Stomach (tissue), 9 donors: ENCODE data around the gene MUC5AC. TPM values are rescaled to one million over a fixed set of nuclear protein-coding genes. Genes with fewer than 3 reads are reported as not detected.
"Not testable (repeated sequence)": the region's sequence is repeated elsewhere in the genome, so short reads cannot be mapped to it uniquely, and the experiment has no call there.

ENCODE experiments used
- DNase-seq, 2 donors: peaks; one replicate each; pipeline versions ENCODE4 v3.0.0 to v3.0.0-alpha.2; 2013 to 2019
- H3K27ac ChIP-seq, 5 donors: fragments of 200-600 bp in 4 of 5; sonication (generic) in 4 of 5; one replicate each; pipeline ENCODE4 v1.5.1; 2013 to 2019; ENCODE audit warnings: mild to moderate bottlenecking in 1 of 5, moderate library complexity in 1 of 5
- H3K27me3 ChIP-seq, 3 donors: fragments of 200-600 bp; sonication (generic); one replicate each; pipeline ENCODE4 v1.5.1; 2017 to 2019; ENCODE audit warnings: mixed run types in 1 of 3
- H3K36me3 ChIP-seq, 4 donors: fragments of 200-600 bp; sonication (generic); 1 replicate in 3 of 4; 2 replicates in 1 of 4; pipeline ENCODE4 v1.5.1; 2016 to 2019
- H3K4me1 ChIP-seq, 4 donors: fragments of 200-600 bp; sonication (generic); one replicate each; pipeline ENCODE4 v1.5.1; 2016 to 2019
- H3K4me3 ChIP-seq, 4 donors: fragments of 200-600 bp; sonication (generic) in 3 of 4; one replicate each; pipeline ENCODE4 v1.5.1; 2016 to 2019; ENCODE audit warnings: mild to moderate bottlenecking in 1 of 4
- H3K9me3 ChIP-seq, 4 donors: fragments of 200-600 bp; sonication (generic); one replicate each; pipeline ENCODE4 v1.5.1; 2016 to 2019
- CTCF ChIP-seq, 7 experiments: fragments of 450-650 bp in 4 of 7; fragments of 200-600 bp in 3 of 7; sonication (generic) in 3 of 7; IDR thresholded peaks; one replicate each; pipeline ENCODE4 v1.5.1; 2016 to 2019; ENCODE audit warnings: antibody characterized with exemption in 7 of 7, control low read depth in 2 of 7, mild to moderate bottlenecking in 1 of 7
- EP300 ChIP-seq: sonication (generic); formaldehyde crosslinking; IDR thresholded peaks from one replicate; pipeline ENCODE4 v1.6.1; 2017; ENCODE audit warnings: antibody characterized with exemption
- POLR2A ChIP-seq, 4 donors: fragments of 450-650 bp; IDR thresholded peaks; one replicate each; pipeline ENCODE4 v1.6.1; 2016; ENCODE audit warnings: antibody characterized with exemption in 4 of 4, control low read depth in 2 of 4, mild to moderate bottlenecking in 1 of 4, moderate library complexity in 1 of 4
- POLR2AphosphoS5 ChIP-seq, 3 donors: sonication (generic); formaldehyde crosslinking; IDR thresholded peaks; one replicate each; pipeline ENCODE4 v1.6.1; 2016; ENCODE audit warnings: antibody characterized with exemption in 3 of 3
- WGBS, 5 donors: extraction: QIAGEN DNeasy Blood & Tissue Kit in 3 of 5; methylation state at CpG; one replicate each; pipeline versions ENCODE4 v1.1.5 to v1.1.7; 2013 to 2018; 5-methylcytosine and 5-hydroxymethylcytosine counted together
- intact Hi-C: fragments of 100-400 bp; cut with DNase I; formaldehyde crosslinking; loops from one replicate; pipeline ENCODE4 v1.15.1; 2023; ENCODE audit warnings: low total_unique reads
- polyA plus RNA-seq, 3 donors: library from polyadenylated mRNA; stranded (reverse); fragments of 200-250 nt; gene quantifications; one replicate each; pipeline ENCODE4 v1.2.3, GENCODE V29; 2013
- total RNA-seq, 5 donors: library from RNA; depleted of rRNA; stranded (reverse); fragments of >200 nt; gene quantifications; one replicate each; pipeline versions ENCODE4 v1.1.0 to v1.2.3, GENCODE V29; 2014 to 2016
- donor health status: healthy with polysubstance abuse.
- donor health status: Bipolar disorder and iron deficiency.
- donor health status: healthy.

MUC5AC gene
- total and polyA plus RNA-seq, 8 donors = 2.0 to 1,253 (median 171) TPM

GRCh38 chr11:1162491-1163311, 4.9 kb downstream of the MUC5AC start:
- Histone ChIP-seq H3K36me3 (peaks cover 0 to 57% (median 15%) of the 10 kb centered on the region in 4 donors), H3K4me1 (peaks cover 0 to under 1% (median 0%) of the 10 kb centered on the region in 4 donors), H3K4me3 (peak overlapping the region in 2 of 4 donors; percentile 41 to 46), H3K9me3 (no peaks in the 10 kb centered on the region), H3K27ac (no peak overlapping the region), H3K27me3 (peaks cover 0 to 80% (median 0%) of the 10 kb centered on the region in 3 donors)
- intact Hi-C loops = no loop called here
- TF ChIP-seq POLR2AphosphoS5 (IDR thresholded peaks at IDR 0.05) = peak in 1 of 3 donors; percentile 37
- TF ChIP-seq EP300 = no peak
- no peak for TF ChIP-seq POLR2A (IDR thresholded peaks at IDR 0.05)
- 82 to 90% (median 87%) methylated on average over 22 to 28 of the region's 28 CpGs for WGBS, 5 donors
- DNase-seq = peak in 1 of 2 donors; percentile 25

GRCh38 chr11:1163321-1163910, 5.7 kb downstream of the MUC5AC start:
- peak overlapping the region in 1 of 5 donors; percentile 15 for H3K27ac ChIP-seq
- WGBS, 5 donors = 67 to 91% (median 90%) methylated on average over 3 to 13 of the region's 13 CpGs
- peaks cover 0 to 73% (median 0%) of the 10 kb centered on the region in 3 donors for H3K27me3 ChIP-seq
- intact Hi-C loops = no loop called here
- no peak for TF ChIP-seq CTCF (IDR thresholded peaks at IDR 0.05)
- no peak for TF ChIP-seq EP300
- TF ChIP-seq POLR2AphosphoS5 (IDR thresholded peaks at IDR 0.05) = no peak
- TF ChIP-seq POLR2A (IDR thresholded peaks at IDR 0.05) = no peak
- no peaks in the 10 kb centered on the region for H3K9me3 ChIP-seq
- peak in 1 of 2 donors; percentile 22 for DNase-seq
- H3K4me3 ChIP-seq = no peak overlapping the region
- no peaks in the 10 kb centered on the region for H3K4me1 ChIP-seq
- peaks cover 0 to 64% (median 15%) of the 10 kb centered on the region in 4 donors for H3K36me3 ChIP-seq

GRCh38 chr11:1163911-1164735, 6.4 kb downstream of the MUC5AC start:
- Histone ChIP-seq H3K4me1 (no peaks in the 10 kb centered on the region), H3K36me3 (peaks cover 0 to 71% (median 18%) of the 10 kb centered on the region in 4 donors), H3K27ac (no peak overlapping the region), H3K9me3 (no peaks in the 10 kb centered on the region), H3K27me3 (peaks cover 0 to 66% (median 0%) of the 10 kb centered on the region in 3 donors), H3K4me3 (no peak overlapping the region)
- intact Hi-C loops = no loop called here
- peak in 1 of 2 donors; percentile 25 for DNase-seq
- WGBS, 5 donors = 59 to 79% (median 72%) methylated on average over 5 to 28 of the region's 28 CpGs
- TF ChIP-seq POLR2A (IDR thresholded peaks at IDR 0.05) = no peak
- no peak for TF ChIP-seq POLR2AphosphoS5 (IDR thresholded peaks at IDR 0.05)
- TF ChIP-seq EP300 = no peak
- TF ChIP-seq CTCF (IDR thresholded peaks at IDR 0.05) = no peak

- intact Hi-C loops, DNase-seq, H3K4me1 ChIP-seq, H3K4me3 ChIP-seq, H3K27ac ChIP-seq, H3K9me3 ChIP-seq: not testable (repeated sequence)
- WGBS, 5 donors = 58 to 87% (median 74%) methylated on average over 1 to 10 of the region's 10 CpGs
- H3K27me3 ChIP-seq = peaks cover 0 to 59% (median 0%) of the 10 kb centered on the region in 3 donors
- peaks cover 0 to 71% (median 18%) of the 10 kb centered on the region in 4 donors for H3K36me3 ChIP-seq
These were observed 7.1 kb downstream of the MUC5AC start for GRCh38 chr11:1164779-1165255.
